Activated T-cell treated with anti-CD3 and anti-CD28 coated beads, Interleukin-2, amount 50 U/mL, for 4 hours (primary cell): ENCODE measurements around the gene FOXD2. TPM values are rescaled to one million over a fixed set of nuclear protein-coding genes. Genes with fewer than 3 reads are reported as not detected.
"Not testable (repeated sequence)": the region's sequence is repeated elsewhere in the genome, so short reads cannot be mapped to it uniquely, and the experiment has no call there.

Experiments
- ATAC-seq, 2 donors: fragments of 200-7000 bp; cut with Tn5 transposase; one replicate each; pipeline ENCODE4 v1.10.0; 2021
- DNase-seq: peaks from one replicate; pipeline ENCODE4 v3.0.0-alpha.2; 2020
- H3K27me3 Mint-ChIP-seq: one replicate; pipeline ENCODE4 v1.8.0; 2021; ENCODE audit warnings: low read depth, mixed read lengths
- H3K36me3 Mint-ChIP-seq: one replicate; pipeline ENCODE4 v1.8.0; 2022; ENCODE audit warnings: mixed read lengths; ENCODE audit not compliant: insufficient read depth
- H3K4me1 Mint-ChIP-seq: one replicate; pipeline ENCODE4 v1.8.0; 2021; ENCODE audit warnings: low read depth, mixed read lengths
- H3K4me3 Mint-ChIP-seq: one replicate; pipeline ENCODE4 v1.8.0; 2021; ENCODE audit warnings: mild to moderate bottlenecking, moderate library complexity, mixed read lengths
- H3K9me3 Mint-ChIP-seq: one replicate; pipeline ENCODE4 v1.8.0; 2021; ENCODE audit warnings: mixed read lengths
- total RNA-seq, 3 donors: library from RNA; stranded (reverse); gene quantifications; one replicate each; pipeline ENCODE4 v1.2.1, GENCODE V29; 2021

The FOXD2 gene
- total RNA-seq, 3 donors from 2014 or later: 0.16 to 0.19 TPM; not detected in 1

- ATAC-seq (no peak), DNase-seq (no peak)
- Mint-ChIP-seq H3K4me1 (peaks cover 22% of the 10 kb centered on the region), H3K9me3 (no peaks in the 10 kb centered on the region), H3K4me3 (no peak overlapping the region), H3K36me3 (no peaks in the 10 kb centered on the region), H3K27me3 (peaks cover 2% of the 10 kb centered on the region)
Observed at GRCh38 chr1:47441450-47442106, 3.7 kb downstream of the FOXD2 start.

DNA sequence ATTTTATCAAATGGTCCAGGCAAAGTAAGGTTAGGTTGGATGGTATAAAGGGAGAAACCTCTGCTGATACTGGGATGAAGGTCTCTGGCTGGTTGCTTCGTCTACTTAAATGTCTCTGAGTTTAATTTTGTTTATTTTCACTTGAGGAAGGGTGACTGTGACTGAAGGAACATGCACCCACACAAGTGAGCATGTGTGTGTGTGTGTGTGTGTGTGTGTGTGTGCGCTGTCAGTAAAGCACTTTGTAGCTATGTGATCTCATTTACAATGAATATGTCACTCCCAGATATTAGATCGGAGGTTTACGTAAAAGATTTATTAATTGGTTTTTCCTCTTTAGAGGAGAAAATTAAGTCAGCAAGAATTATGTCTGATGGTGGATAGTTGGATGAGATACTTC lies 4.4 kb downstream of the FOXD2 start:
- no peaks in the 10 kb centered on the region for H3K9me3 Mint-ChIP-seq
- no peak overlapping the region for H3K4me3 Mint-ChIP-seq
- H3K36me3 Mint-ChIP-seq: no peaks in the 10 kb centered on the region
- ATAC-seq (no peak), DNase-seq (no peak)
- peaks cover 2% of the 10 kb centered on the region for H3K27me3 Mint-ChIP-seq
- H3K4me1 Mint-ChIP-seq: peaks cover 21% of the 10 kb centered on the region

- ATAC-seq: no peak
- H3K4me3 Mint-ChIP-seq: no peak overlapping the region
Observed at GRCh38 chr1:47442842-47443529, 5.1 kb downstream of the FOXD2 start.

DNA sequence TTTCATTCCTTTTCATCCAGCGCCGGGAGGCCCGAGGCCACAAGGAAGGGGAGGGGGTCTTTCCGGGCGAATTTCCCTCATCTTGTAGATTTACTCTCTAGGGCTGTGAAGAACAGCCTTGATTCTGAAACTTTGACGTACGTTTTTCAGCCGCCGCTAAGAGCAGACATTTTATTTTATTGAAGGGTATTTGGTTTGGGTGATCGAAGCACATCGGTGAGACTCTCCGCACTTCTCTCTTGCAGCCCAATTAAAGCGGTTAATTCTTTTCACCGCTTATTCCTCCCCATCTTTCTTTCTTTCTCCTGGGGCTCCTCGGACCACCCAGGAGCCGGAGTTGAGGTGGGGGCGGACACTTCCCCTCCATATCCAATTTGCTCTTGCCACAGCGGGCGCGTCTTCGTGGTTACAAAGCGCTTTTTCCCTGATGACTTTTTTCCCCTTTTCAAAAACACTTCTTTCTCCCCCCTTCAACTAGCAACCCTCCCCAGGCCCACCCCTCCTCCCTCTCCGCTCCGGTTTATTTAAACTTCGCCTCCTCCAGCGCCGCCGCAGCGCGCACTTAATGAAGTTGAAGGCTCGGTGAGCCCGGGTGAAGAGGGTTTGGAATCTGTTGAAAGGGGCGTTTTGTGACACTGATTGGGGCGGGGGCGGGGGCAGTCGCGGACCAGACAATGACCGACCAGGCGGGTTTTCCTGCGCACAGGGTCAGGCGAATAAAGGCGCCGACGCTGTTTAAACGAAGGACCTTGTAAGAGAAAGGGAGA lies 5.9 kb downstream of the FOXD2 start:
- ATAC-seq (no peak), DNase-seq (no peak)
- H3K4me1 Mint-ChIP-seq: peaks cover 21% of the 10 kb centered on the region
- H3K4me3 Mint-ChIP-seq: peak overlapping the region; percentile 34
- H3K36me3 Mint-ChIP-seq: no peaks in the 10 kb centered on the region
- no peaks in the 10 kb centered on the region for H3K9me3 Mint-ChIP-seq
- peaks cover 10% of the 10 kb centered on the region for H3K27me3 Mint-ChIP-seq

More at GRCh38 chr1:47442842-47443529, 5.1 kb downstream of the FOXD2 start:
- H3K9me3 Mint-ChIP-seq: no peaks in the 10 kb centered on the region
- DNase-seq: no peak
- H3K36me3 Mint-ChIP-seq: no peaks in the 10 kb centered on the region
- H3K4me1 Mint-ChIP-seq: peaks cover 21% of the 10 kb centered on the region
- H3K27me3 Mint-ChIP-seq: peaks cover 4% of the 10 kb centered on the region

- Mint-ChIP-seq H3K9me3 (no peaks in the 10 kb centered on the region), H3K36me3 (no peaks in the 10 kb centered on the region), H3K4me3 (peak overlapping the region; percentile 34), H3K4me1 (peaks cover 21% of the 10 kb centered on the region), H3K27me3 (peaks cover 15% of the 10 kb centered on the region)
- ATAC-seq: peak in 1 of 2 donors; percentile 17
- no peak for DNase-seq
Observed at GRCh38 chr1:47444297-47444561, 6.4 kb downstream of the FOXD2 start.

GRCh38 chr1:47444562-47445465 lies 7.0 kb downstream of the FOXD2 start:
- Mint-ChIP-seq H3K36me3 (no peaks in the 10 kb centered on the region), H3K4me1 (peaks cover 19% of the 10 kb centered on the region), H3K27me3 (peaks cover 21% of the 10 kb centered on the region)

GRCh38 chr1:47445823-47446550 lies 8.1 kb downstream of the FOXD2 start:
- Mint-ChIP-seq H3K9me3 (no peaks in the 10 kb centered on the region), H3K36me3 (no peaks in the 10 kb centered on the region), H3K27me3 (peaks cover 32% of the 10 kb centered on the region), H3K4me1 (peaks cover 19% of the 10 kb centered on the region), H3K4me3 (no peak overlapping the region)
- no peak for ATAC-seq
- DNase-seq: no peak

More at GRCh38 chr1:47444562-47445465, 7.0 kb downstream of the FOXD2 start:
- DNase-seq (no peak), ATAC-seq (peak; percentile 45 to 61)
- peak overlapping the region; percentile 68 for H3K4me3 Mint-ChIP-seq
- H3K9me3 Mint-ChIP-seq: no peaks in the 10 kb centered on the region

DNA sequence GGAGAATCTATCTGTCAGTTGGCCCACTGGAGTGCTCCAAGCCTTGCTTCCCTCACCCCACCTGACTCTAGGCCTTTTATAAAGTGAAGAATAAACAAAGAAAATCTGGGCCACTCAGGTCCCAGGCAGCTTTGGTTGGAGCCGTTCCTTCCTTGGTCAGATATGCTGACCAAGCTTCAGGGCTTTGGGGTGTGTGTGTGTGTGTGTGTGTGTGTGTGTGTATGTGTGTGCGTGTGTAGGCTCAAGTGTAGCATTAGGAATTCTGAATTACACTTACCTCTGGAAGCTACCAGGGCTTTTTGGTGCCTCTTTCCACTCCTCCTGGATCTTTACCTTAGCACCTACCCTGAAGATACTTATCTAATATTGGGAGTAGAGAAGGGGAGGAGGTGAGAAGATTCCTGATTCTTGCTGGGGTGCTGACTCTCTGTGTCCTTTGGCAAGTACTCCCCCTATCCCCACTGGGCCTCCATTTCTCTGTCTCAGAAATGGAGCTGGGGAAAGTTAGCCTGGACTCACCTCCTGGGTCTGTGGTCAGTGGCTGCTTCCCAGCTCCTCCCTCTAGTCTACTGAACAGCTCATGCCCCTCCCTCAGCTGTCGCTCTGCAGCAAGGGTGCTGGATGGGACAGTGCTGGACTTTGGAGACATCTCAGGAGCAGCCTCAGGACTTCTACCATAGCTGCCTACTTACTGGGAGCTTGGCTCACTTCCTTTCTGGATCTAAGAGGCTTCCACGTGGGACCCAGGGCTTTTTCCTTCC lies 10.8 kb downstream of the FOXD2 start:
- Mint-ChIP-seq H3K4me1 (peaks cover 19% of the 10 kb centered on the region), H3K4me3 (no peak overlapping the region), H3K36me3 (no peaks in the 10 kb centered on the region), H3K27me3 (peaks cover 54% of the 10 kb centered on the region), H3K9me3 (no peaks in the 10 kb centered on the region)
- no peak for ATAC-seq
- DNase-seq: no peak

- Mint-ChIP-seq H3K36me3 (no peaks in the 10 kb centered on the region), H3K4me3 (no peak overlapping the region), H3K4me1 (peaks cover 9% of the 10 kb centered on the region), H3K27me3 (peaks cover 54% of the 10 kb centered on the region), H3K9me3 (no peaks in the 10 kb centered on the region)
- DNase-seq (no peak), ATAC-seq (peak in 1 of 2 donors; percentile 41)
Observed at GRCh38 chr1:47449822-47450552, 12.1 kb downstream of the FOXD2 start.

- H3K36me3 Mint-ChIP-seq: no peaks in the 10 kb centered on the region
Observed at GRCh38 chr1:47450606-47451005, 12.8 kb downstream of the FOXD2 start.

GRCh38 chr1:47452426-47452825 lies 14.6 kb downstream of the FOXD2 start:
- H3K36me3 Mint-ChIP-seq: no peaks in the 10 kb centered on the region
- ATAC-seq: no peak
- no peak for DNase-seq
- no peaks in the 10 kb centered on the region for H3K9me3 Mint-ChIP-seq
- H3K4me1 Mint-ChIP-seq: no peaks in the 10 kb centered on the region
- H3K27me3 Mint-ChIP-seq: peaks cover 75% of the 10 kb centered on the region
- no peak overlapping the region for H3K4me3 Mint-ChIP-seq

More at GRCh38 chr1:47450606-47451005, 12.8 kb downstream of the FOXD2 start:
- H3K27me3 Mint-ChIP-seq: peaks cover 60% of the 10 kb centered on the region
- no peak overlapping the region for H3K4me3 Mint-ChIP-seq
- peaks cover 4% of the 10 kb centered on the region for H3K4me1 Mint-ChIP-seq
- DNase-seq (no peak), ATAC-seq (no peak)
- H3K9me3 Mint-ChIP-seq: no peaks in the 10 kb centered on the region

DNA sequence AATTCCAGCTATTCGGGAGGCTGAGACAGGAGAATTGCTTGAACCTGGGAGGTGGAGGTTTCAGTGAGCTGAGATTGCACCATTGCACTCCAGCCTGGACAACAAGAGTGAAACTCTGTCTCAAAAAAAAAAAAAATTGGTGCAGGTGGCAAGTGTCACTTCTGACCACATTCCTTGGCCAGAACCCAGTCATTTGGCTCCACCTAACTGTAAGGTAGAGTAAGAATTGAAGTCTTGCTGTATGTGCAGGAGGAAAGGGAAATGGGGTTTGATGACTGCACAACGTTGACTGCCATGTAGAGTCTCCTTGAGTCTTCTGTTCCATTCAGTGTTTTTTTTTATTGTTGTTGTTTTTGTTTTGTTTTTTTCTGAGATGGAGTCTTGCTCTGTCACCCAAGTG lies 16.1 kb downstream of the FOXD2 start:
- DNase-seq, H3K4me3 Mint-ChIP-seq, H3K4me1 Mint-ChIP-seq, H3K9me3 Mint-ChIP-seq, ATAC-seq, H3K36me3 Mint-ChIP-seq: not testable (repeated sequence)
- H3K27me3 Mint-ChIP-seq: peaks cover 76% of the 10 kb centered on the region
